HEK293T (cell line): ENCODE results near the gene BAMBI.

ENCODE experiments used
- CTCF ChIA-PET: fragments of 350-600 bp; formaldehyde crosslinking; extraction: SDS; loops from one replicate; lab custom pipeline; 2021; ENCODE audit warnings: antibody characterized with exemption, inconsistent platforms; lab: Yijun Ruan, JAX
- POLR2A ChIA-PET: fragments of 350-600 bp; formaldehyde crosslinking; extraction: SDS; loops from one replicate; lab custom pipeline; 2020; ENCODE audit warnings: antibody characterized with exemption, inconsistent platforms; lab: Yijun Ruan, JAX
- DNase-seq: peaks from one replicate; pipeline ENCODE4 v3.0.0; 2012; ENCODE audit warnings: mixed read lengths; ENCODE audit errors: extremely low spot score
- ARNT ChIP-seq: fragments of 450-650 bp; IDR thresholded peaks from 2 replicates; pipeline ENCODE4 v1.6.1; 2017; ENCODE audit warnings: mild to moderate bottlenecking
- BHLHE40 ChIP-seq: fragments of 450-650 bp; IDR thresholded peaks from 2 replicates; pipeline ENCODE4 v1.6.1; 2016; ENCODE audit warnings: mild to moderate bottlenecking, moderate library complexity, borderline replicate concordance
- CTBP1 ChIP-seq: fragments of 450-650 bp; IDR thresholded peaks from 2 replicates; pipeline ENCODE4 v1.6.1; 2016; ENCODE audit warnings: borderline replicate concordance
- ELF4 ChIP-seq: fragments of 450-650 bp; IDR thresholded peaks from 2 replicates; pipeline ENCODE4 v1.6.1; 2017; ENCODE audit warnings: antibody characterized with exemption
- FOXA1 ChIP-seq: fragments of 450-650 bp; IDR thresholded peaks from 2 replicates; pipeline ENCODE4 v1.6.1; 2016; ENCODE audit warnings: mild to moderate bottlenecking
- FOXK2 ChIP-seq: fragments of 450-650 bp; IDR thresholded peaks from 2 replicates; pipeline ENCODE4 v1.6.1; 2016; ENCODE audit warnings: mild to moderate bottlenecking
- FOXM1 ChIP-seq: fragments of 450-650 bp; IDR thresholded peaks from 2 replicates; pipeline ENCODE4 v1.6.1; 2017; ENCODE audit warnings: mild to moderate bottlenecking, borderline replicate concordance
- HDGF ChIP-seq: fragments of 450-650 bp; IDR thresholded peaks from 2 replicates; pipeline ENCODE4 v1.6.1; 2017; ENCODE audit warnings: antibody characterized with exemption, borderline replicate concordance
- L3MBTL2 ChIP-seq: fragments of 450-650 bp; conservative IDR thresholded peaks from 2 replicates; pipeline ENCODE4 v1.6.1; 2016; ENCODE audit warnings: mild to moderate bottlenecking
- LEF1 ChIP-seq: fragments of 450-650 bp; IDR thresholded peaks from 2 replicates; pipeline ENCODE4 v1.6.1; 2017; ENCODE audit warnings: mild to moderate bottlenecking, borderline replicate concordance
- NFRKB ChIP-seq: fragments of 450-650 bp; IDR thresholded peaks from 2 replicates; pipeline ENCODE4 v1.6.1; 2016; ENCODE audit warnings: mild to moderate bottlenecking, moderate library complexity
- PKNOX1 ChIP-seq: fragments of 450-650 bp; IDR thresholded peaks from 2 replicates; pipeline ENCODE4 v1.6.1; 2016
- SP1 ChIP-seq: fragments of 450-650 bp; IDR thresholded peaks from 2 replicates; pipeline ENCODE4 v1.6.1; 2017
- SUZ12 ChIP-seq: fragments of 450-650 bp; IDR thresholded peaks from 2 replicates; pipeline ENCODE4 v1.6.1; 2016; ENCODE audit warnings: mild to moderate bottlenecking
- TARDBP ChIP-seq: fragments of 450-650 bp; IDR thresholded peaks from 2 replicates; pipeline ENCODE4 v1.6.1; 2016
- ZNF384 ChIP-seq: fragments of 450-650 bp; IDR thresholded peaks from 2 replicates; pipeline ENCODE4 v1.6.1; 2016

Gene BAMBI

DNA sequence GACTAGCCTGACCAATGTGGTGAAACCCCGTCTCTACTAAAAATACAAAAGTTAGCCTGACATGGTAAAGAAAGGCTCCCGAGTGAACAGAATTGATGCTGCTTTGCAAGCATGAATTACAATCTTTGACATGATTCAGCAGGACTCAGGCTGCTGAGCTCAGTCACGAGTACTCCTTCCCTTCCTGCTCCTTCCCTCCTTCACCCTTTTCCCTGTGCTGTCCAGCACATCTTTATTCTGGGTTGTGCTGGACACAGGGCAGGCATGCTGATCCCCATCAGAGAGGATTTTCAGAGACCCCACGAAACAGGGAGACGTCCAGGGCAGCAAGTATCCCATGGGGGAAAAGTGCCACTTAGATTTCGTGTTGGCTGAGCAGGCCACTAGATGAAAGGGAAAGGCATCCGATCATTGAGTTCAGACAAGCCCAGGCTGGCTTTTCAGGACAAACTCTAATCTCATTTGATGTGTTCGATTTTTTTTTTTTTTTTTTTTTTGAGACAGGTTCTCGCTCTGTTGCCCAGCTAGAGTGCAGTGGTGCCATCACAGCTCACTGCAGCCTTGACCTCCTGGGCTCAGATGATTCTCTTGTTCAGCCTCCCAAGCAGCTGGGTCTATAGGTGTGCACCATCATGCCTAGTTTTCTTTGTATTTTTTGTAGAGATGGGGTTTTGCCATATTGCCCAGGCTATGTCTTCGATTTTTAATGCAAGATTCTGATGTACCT, 36.5 kb downstream of the BAMBI start:
- CTCF ChIA-PET = interaction anchor here (0.7 to 1.0 kb wide), 3 partner anchors 62 to 1049 kb away, joined by 3 to 8 read pairs (median 3); no protein-coding TSS in a partner anchor
- DNase-seq = no peak
- TF ChIP-seq ELF4 (no peak), FOXK2 (no peak), LEF1 (no peak), ARNT (no peak), TARDBP (no peak), PKNOX1 (no peak), SUZ12 (no peak), FOXA1 (no peak), L3MBTL2 (no peak), ZNF384 (no peak), HDGF (no peak), BHLHE40 (no peak), CTBP1 (no peak), SP1 (no peak), NFRKB (no peak), FOXM1 (no peak)
- POLR2A ChIA-PET = no interaction called here

DNA sequence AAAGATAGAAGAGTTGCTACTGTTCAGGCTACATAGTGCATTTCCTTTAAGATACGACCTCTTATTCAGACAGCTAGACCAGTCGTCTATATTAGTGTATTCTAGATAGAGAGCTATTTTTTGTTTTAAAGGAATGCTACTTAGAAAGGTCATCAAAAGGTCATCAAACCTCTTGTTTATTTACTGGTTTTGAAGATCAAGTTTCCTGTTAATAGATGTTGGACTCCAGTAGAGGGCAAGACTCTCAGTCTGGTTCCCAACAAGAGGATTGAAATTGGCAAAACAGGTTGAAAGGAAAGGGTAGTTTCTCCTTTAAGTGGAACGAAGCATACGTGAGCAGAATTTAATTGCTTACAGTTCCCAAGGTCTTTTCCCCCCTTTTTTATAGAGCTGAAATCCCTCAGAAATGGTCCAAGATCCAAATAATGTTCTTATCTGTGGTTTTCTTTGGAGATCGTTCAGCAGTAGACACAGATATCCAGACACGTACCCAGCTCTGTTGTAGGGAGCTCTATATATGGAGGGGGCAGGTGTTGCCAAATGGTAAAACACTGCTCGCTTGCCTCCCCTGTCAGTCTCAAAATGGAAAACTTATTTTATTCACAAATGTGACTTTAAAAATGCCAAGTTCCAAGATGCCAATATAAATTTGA, 37.2 kb downstream of the BAMBI start:
- TF ChIP-seq FOXA1 (no peak), PKNOX1 (no peak), HDGF (no peak), ELF4 (no peak), NFRKB (no peak), ZNF384 (no peak), TARDBP (no peak), LEF1 (no peak), SUZ12 (no peak), FOXM1 (no peak), CTBP1 (no peak), FOXK2 (no peak), SP1 (no peak), BHLHE40 (no peak), L3MBTL2 (no peak), ARNT (no peak)
- CTCF ChIA-PET = interaction anchor here (0.7 to 1.0 kb wide), 3 partner anchors 62 to 1048 kb away, joined by 3 to 8 read pairs (median 3); no protein-coding TSS in a partner anchor
- POLR2A ChIA-PET = no interaction called here
- no peak for DNase-seq

DNA sequence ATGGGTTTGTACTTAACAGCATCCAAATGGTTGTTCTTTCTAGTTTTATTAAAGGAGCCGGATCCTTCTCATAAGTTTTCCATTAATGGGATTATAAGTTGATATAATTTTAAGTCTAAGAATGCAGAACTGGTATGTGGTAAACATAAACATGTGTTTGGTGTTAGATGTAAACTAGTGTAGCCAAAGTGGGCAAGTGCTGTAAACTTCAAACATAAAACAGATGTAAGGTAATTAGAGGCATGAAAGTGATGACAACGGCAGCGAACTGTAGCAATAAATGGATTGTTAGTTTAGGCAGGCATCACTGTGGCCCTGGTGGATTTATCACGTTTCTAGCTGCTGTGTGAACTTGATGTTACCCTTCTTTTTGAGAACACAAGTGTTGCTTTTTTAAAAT, 37.9 kb downstream of the BAMBI start:
- CTCF ChIA-PET = no interaction called here
- DNase-seq = no peak
- TF ChIP-seq TARDBP (no peak), HDGF (no peak), BHLHE40 (no peak), CTBP1 (no peak), ZNF384 (no peak), ELF4 (no peak), L3MBTL2 (no peak), FOXK2 (no peak), ARNT (no peak), SUZ12 (no peak), FOXA1 (no peak), FOXM1 (no peak), LEF1 (no peak), SP1 (no peak), NFRKB (no peak), PKNOX1 (no peak)
- POLR2A ChIA-PET = no interaction called here

GRCh38 chr10:28715757-28716156, 38.4 kb downstream of the BAMBI start:
- DNase-seq = no peak
- ChIA-PET CTCF (no interaction called here), POLR2A (no interaction called here)
- TF ChIP-seq HDGF = no peak
- TF ChIP-seq ARNT = no peak
- no peak for TF ChIP-seq ZNF384
- TF ChIP-seq LEF1 = no peak
- TF ChIP-seq FOXA1 = no peak
- TF ChIP-seq FOXM1 = no peak
- no peak for TF ChIP-seq SP1
- no peak for TF ChIP-seq ELF4

DNA sequence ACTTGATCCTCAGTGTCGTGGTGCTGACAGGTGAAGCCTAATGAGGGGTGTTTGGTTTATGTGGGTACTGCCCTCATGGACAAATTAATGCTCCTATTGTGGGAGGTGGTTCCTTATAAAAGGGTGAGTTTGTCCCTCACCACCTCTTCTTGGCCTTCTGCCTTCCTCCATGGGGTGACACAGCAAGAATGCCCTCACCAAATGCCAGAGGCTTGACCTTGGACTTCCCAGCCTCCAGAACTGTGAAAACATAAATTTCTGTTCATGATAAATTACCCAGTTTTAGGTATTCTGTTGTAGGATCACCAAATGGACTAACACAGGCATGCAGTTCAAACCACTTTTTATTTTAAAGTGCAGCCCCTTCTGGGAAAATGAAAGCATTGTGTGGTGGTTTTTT, 39.4 kb downstream of the BAMBI start:
- no peak for DNase-seq
- TF ChIP-seq ARNT = no peak
- no peak for TF ChIP-seq SP1
- no peak for TF ChIP-seq NFRKB
- no peak for TF ChIP-seq ELF4
- no peak for TF ChIP-seq BHLHE40
- TF ChIP-seq FOXM1 = no peak
- no peak for TF ChIP-seq SUZ12
- TF ChIP-seq L3MBTL2 = no peak
- TF ChIP-seq HDGF = no peak
- no peak for TF ChIP-seq CTBP1
- TF ChIP-seq FOXK2 = no peak
- TF ChIP-seq LEF1 = no peak
- TF ChIP-seq TARDBP = no peak
- no peak for TF ChIP-seq ZNF384
- TF ChIP-seq PKNOX1 = no peak
- POLR2A ChIA-PET = no interaction called here
- CTCF ChIA-PET = no interaction called here
